Measurements from ENCODE around the gene RPTOR.
A peak's percentile ranks its signal among the peaks of the same experiment; 100 is the strongest.

Gene RPTOR

DNA sequence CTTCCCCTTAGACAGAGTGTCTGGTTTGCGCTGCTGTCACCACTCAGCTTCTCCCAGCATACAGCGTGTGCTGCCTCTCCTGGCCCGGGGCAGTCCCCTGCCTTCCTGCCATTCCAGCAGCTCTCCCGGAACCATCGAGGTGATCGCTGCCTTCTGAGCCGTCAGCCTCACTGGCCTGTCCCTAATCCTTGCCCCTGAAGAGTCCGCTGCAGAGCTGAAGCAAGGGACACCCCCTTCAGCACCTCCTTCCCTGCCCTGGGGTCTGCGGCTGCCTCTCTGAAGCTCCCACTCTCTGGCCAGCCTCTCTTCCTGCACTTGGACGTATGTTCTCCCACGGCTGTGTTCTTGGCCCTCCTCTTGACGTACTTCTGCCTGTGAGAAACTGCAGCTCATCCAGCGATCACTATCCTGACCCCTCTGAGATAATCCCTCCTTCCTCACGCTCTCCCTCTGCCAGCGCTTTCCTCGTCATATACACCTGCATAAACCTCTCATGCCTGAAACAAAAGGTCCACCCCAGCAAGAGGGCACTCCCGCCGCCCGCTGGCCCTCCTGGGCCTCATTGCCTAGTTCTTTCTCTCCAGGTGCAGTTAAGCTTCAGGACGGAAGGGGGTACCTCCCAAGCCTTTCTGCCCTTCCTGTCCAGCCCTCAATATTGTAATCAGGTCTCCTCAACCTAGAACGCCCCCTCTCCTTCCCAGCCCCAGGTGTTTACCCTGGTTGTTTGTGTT, 226.4 kb downstream of the RPTOR start:
- Mint-ChIP-seq H3K27ac (peak overlapping the region; percentile 4), H3K4me3 (peak overlapping the region; percentile 44), H3K4me1 (peaks cover 54% of the 10 kb centered on the region), H3K9me3 (no peaks in the 10 kb centered on the region), H3K36me3 (ENCODE audit: low read depth) (peaks cover 22% of the 10 kb centered on the region), H3K27me3 (no peaks in the 10 kb centered on the region)
- ATAC-seq (no peak), DNase-seq (no peak)

DNA sequence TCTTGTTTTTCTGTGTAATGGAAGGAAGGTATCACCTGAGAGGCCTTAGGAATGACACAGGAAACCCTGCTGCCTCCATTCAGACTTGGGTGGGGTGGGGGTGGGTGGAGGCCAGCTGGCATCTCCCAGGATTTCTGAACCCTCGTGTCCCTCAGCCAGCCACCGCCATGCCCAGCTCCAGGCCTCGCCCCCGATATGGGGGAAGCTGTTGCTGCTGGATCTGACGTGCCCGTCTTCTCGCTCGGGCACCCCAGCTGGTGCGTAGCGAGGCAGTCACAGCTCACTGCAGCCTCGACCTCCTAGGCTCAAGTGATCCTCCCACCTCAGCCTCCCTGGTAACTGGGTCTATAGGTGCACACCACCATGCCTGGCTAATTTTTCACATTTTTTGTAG, 227.0 kb downstream of the RPTOR start:
- peaks cover 25% of the 10 kb centered on the region for H3K36me3 Mint-ChIP-seq (ENCODE audit: low read depth)
- ATAC-seq (no peak), DNase-seq (no peak)
- H3K27ac Mint-ChIP-seq, result no peak overlapping the region
- peaks cover 49% of the 10 kb centered on the region for H3K4me1 Mint-ChIP-seq
- no peaks in the 10 kb centered on the region for H3K27me3 Mint-ChIP-seq
- H3K4me3 Mint-ChIP-seq, result no peak overlapping the region
- no peaks in the 10 kb centered on the region for H3K9me3 Mint-ChIP-seq

DNA sequence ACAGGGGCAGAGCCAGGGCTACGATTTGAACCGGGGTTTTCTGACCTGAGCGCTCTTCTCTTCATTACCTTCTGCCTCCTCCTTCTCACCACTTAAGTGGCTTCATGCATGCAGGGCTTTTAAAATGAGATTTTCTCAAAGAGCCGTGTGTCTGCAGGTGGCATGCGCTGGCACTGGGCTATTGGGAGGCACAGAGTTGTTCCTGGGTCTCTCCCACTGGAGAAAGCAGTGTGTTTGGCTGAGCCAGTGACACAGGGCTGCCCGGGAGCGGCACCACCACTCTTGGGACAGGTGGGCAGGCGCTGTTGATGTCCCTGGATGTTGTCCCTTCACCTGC, 228.2 kb downstream of the RPTOR start:
- Mint-ChIP-seq H3K27ac (peak overlapping the region; percentile 90), H3K9me3 (no peaks in the 10 kb centered on the region), H3K4me1 (peaks cover 59% of the 10 kb centered on the region), H3K4me3 (no peak overlapping the region), H3K27me3 (no peaks in the 10 kb centered on the region), H3K36me3 (ENCODE audit: low read depth) (peaks cover 38% of the 10 kb centered on the region)
- ATAC-seq, result no peak
- DNase-seq, result no peak

DNA sequence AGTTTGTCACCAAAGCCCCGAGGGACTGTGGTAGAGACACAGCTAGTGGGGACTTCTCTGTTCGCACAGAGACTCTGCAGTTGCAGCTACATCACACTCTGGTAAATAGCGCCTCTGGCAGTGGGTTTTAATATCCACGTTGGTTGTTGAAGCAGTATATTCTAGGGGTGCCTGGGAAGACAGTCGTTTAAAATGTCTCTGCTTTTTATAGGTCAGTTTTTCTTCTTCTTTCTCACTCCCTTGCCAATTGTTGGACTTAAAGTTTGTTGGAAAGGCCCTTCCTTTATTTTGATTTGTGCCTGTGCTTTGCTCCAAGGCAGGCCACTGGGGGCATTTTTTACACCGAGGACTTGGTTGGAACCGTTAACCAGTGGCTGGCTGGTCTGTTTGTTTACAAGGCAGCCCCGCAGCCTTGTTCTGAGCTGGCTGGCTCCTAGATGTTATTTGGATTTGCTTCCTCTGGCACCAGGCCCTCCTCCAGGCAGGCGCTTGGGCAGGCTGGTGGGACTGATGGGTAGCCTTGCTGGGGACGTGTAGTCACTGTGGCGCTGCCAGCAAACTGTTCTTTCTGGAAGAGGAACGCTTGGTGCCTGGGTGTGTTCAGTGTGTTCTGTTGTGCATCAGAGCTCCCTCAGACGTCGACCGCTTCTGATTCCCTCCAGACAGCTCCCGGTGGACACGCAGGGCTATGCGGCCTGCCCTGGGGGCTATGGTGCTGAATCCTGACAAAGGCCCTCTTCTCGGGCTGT, 228.8 kb downstream of the RPTOR start:
- Mint-ChIP-seq H3K27ac (peak overlapping the region; percentile 90), H3K36me3 (ENCODE audit: low read depth) (peaks cover 43% of the 10 kb centered on the region), H3K4me1 (peaks cover 64% of the 10 kb centered on the region), H3K9me3 (no peaks in the 10 kb centered on the region), H3K4me3 (no peak overlapping the region), H3K27me3 (no peaks in the 10 kb centered on the region)
- DNase-seq (no peak), ATAC-seq (peak; percentile 27)

DNA sequence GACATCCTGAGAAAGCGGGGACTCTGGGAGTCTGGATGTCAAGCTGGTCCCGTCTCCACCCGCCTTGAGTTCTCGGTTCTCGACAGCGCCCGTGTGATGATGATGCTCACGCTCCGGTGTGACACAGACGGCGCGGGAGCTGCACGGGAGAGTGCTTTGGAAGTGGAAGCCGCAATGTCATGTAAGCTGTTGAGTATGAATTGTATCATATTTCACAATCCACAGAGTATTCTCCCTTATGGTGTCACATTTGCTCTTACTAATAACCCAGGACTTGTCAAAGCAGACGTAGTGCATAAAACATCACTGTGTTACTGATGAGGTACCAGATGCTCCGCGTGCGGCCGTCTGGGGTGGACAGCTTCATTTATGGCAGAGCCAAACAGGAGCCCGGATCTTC, 229.5 kb downstream of the RPTOR start:
- Mint-ChIP-seq H3K9me3 (no peaks in the 10 kb centered on the region), H3K4me3 (peak overlapping the region; percentile 69), H3K27me3 (no peaks in the 10 kb centered on the region), H3K4me1 (peaks cover 72% of the 10 kb centered on the region), H3K27ac (peak overlapping the region; percentile 90), H3K36me3 (ENCODE audit: low read depth) (peaks cover 46% of the 10 kb centered on the region)
- ATAC-seq, result no peak
- DNase-seq, result no peak

DNA sequence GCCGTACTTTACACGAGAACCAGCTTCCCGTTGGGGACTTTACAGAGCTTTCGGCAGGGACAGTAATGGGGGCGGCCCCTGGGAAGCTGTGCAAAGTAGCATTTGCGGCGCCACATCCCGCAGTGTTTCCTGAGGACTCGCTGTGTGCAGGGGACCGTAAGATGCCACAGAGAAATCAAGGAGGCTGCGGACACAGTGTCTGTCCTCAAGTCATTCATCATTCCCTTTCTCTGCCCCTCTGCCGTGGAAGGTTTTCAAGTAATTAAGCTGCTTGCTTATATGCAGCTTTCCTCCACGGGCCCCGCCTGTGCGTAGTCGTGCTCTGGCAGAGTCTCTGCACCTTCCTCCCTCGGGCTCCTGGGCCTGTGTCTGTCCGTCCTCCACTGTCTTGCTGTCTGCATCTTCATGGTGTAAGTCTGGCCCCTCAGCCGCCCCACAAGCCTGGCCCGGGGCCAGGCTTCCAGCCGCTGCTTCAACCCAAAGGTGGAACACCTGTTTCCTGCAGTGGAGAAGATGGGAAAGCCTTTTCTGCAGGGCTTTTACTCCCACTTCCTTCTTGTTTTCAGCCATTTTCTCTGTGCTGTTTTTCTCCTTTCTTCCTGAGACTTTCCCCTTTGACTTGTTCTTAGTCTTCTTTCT, 230.1 kb downstream of the RPTOR start:
- Mint-ChIP-seq H3K27me3 (no peaks in the 10 kb centered on the region), H3K4me1 (peaks cover 76% of the 10 kb centered on the region), H3K4me3 (peak overlapping the region; percentile 69), H3K9me3 (no peaks in the 10 kb centered on the region), H3K27ac (peak overlapping the region; percentile 90), H3K36me3 (ENCODE audit: low read depth) (peaks cover 49% of the 10 kb centered on the region)
- ATAC-seq (peak; percentile 67), DNase-seq (no peak)

DNA sequence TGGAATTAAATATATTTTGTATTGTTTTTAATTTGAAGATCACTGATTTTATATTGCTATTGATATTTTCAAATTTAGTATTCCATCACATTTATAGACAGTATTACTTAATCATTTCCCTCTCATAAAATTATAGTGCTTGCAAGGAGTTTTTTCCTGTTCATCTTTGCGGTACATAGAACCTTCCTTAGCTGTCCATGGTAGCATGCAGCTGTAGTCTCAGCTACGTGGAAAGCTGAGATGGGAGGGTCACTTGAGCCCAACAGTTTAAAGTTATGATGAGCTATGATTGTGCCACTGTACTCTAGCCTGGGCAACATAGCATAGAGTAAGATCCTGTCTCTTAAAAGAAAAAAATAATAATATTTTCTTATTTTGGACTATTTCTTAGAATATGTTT, 231.2 kb downstream of the RPTOR start:
- Mint-ChIP-seq H3K36me3 (ENCODE audit: low read depth) (peaks cover 44% of the 10 kb centered on the region), H3K27me3 (no peaks in the 10 kb centered on the region), H3K27ac (no peak overlapping the region), H3K4me3 (no peak overlapping the region), H3K4me1 (peaks cover 79% of the 10 kb centered on the region), H3K9me3 (no peaks in the 10 kb centered on the region)
- ATAC-seq (no peak), DNase-seq (no peak)

DNA sequence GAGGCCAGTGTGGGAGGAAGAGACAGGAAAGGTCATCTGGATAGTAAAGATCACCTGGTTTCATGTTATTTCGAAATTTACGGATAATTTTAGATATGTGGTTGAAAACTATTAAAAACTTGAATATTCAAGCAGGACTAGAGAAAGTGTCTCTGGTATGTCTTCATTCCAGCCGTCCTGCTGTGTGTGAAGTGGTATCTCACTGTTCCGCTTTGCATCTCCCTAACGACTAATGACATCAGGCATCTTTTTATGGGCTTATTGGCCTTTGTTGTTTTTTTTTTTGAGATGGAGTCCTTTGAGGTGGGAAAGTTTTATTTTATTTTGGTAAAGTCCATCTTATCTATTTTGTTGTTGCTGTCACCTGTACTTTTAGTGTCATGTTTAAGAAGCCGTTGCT, 232.6 kb downstream of the RPTOR start:
- DNase-seq, result no peak
- no peak for ATAC-seq
- Mint-ChIP-seq H3K4me1 (peaks cover 87% of the 10 kb centered on the region), H3K27me3 (no peaks in the 10 kb centered on the region), H3K9me3 (no peaks in the 10 kb centered on the region), H3K4me3 (no peak overlapping the region), H3K36me3 (ENCODE audit: low read depth) (peaks cover 40% of the 10 kb centered on the region), H3K27ac (peak overlapping the region; percentile 79)

DNA sequence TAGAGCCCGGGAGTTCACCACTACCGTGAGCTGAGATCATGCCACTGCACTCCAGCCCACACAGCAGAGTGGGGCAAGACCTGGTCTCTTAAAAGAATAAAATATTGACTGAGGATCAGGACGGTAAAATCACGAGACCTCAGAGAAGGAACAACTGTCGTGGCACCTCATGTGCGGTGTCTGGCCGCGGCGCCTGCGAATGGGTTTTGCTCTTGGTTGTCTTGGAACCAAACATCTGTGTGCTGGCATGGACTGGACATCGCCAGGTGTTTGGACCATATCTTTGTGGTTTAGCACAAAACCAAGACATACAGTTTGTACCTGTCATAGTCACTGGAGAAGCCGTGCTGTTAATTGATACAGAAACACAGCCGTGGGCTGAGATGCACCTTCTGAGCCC, 234.1 kb downstream of the RPTOR start:
- DNase-seq (no peak), ATAC-seq (no peak)
- H3K27me3 Mint-ChIP-seq, result no peaks in the 10 kb centered on the region
- H3K36me3 Mint-ChIP-seq (ENCODE audit: low read depth), result peaks cover 40% of the 10 kb centered on the region
- H3K27ac Mint-ChIP-seq, result peak overlapping the region; percentile 79
- no peaks in the 10 kb centered on the region for H3K9me3 Mint-ChIP-seq
- no peak overlapping the region for H3K4me3 Mint-ChIP-seq
- H3K4me1 Mint-ChIP-seq, result peaks cover 89% of the 10 kb centered on the region

DNA sequence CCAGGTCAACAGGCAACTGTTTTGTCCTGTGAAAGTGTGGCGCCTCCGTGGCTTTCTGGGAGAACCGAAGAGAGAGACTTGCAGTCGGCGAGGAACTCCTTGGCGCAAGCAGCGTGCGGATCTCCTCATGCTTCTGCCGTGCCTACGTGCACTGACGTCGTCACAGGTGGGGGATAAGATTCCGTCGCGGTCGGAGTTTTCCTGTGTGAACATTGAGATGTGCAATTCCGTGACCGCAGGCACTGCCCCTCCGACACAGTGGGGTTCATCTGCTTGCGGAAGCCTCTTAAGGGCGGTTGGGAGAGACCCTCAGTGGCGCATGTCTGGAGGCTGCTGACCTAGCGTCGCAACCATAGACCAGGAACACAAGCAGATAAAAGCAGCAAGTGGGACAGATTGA, 234.7 kb downstream of the RPTOR start:
- Mint-ChIP-seq H3K36me3 (ENCODE audit: low read depth) (peaks cover 39% of the 10 kb centered on the region), H3K27ac (peak overlapping the region; percentile 79), H3K4me1 (peaks cover 87% of the 10 kb centered on the region), H3K27me3 (no peaks in the 10 kb centered on the region), H3K9me3 (no peaks in the 10 kb centered on the region), H3K4me3 (no peak overlapping the region)
- ATAC-seq (no peak), DNase-seq (no peak)

DNA sequence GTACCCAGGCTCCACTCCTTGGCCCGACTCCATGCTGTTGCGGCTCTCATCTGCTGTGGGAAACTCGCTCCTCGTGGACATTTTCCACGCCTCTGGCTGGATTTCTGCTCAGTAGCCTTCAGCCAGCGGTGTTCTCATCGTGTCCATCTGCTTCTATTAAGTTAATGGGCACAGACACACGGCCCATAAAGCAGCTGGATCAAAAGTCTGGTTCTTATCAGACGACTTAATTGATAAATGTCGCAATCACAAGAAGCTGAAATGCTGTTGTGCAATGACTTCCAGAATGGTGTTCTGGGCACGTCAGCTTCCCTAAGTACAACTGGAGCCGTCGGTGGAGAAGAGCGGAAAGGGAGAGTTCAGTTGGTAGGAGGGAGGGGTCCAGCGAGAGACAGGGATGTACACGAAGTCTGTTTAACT, 235.3 kb downstream of the RPTOR start:
- Mint-ChIP-seq H3K9me3 (no peaks in the 10 kb centered on the region), H3K27me3 (no peaks in the 10 kb centered on the region), H3K36me3 (ENCODE audit: low read depth) (peaks cover 40% of the 10 kb centered on the region), H3K27ac (peak overlapping the region; percentile 92), H3K4me1 (peaks cover 86% of the 10 kb centered on the region), H3K4me3 (peak overlapping the region; percentile 72)
- ATAC-seq (no peak), DNase-seq (no peak)

DNA sequence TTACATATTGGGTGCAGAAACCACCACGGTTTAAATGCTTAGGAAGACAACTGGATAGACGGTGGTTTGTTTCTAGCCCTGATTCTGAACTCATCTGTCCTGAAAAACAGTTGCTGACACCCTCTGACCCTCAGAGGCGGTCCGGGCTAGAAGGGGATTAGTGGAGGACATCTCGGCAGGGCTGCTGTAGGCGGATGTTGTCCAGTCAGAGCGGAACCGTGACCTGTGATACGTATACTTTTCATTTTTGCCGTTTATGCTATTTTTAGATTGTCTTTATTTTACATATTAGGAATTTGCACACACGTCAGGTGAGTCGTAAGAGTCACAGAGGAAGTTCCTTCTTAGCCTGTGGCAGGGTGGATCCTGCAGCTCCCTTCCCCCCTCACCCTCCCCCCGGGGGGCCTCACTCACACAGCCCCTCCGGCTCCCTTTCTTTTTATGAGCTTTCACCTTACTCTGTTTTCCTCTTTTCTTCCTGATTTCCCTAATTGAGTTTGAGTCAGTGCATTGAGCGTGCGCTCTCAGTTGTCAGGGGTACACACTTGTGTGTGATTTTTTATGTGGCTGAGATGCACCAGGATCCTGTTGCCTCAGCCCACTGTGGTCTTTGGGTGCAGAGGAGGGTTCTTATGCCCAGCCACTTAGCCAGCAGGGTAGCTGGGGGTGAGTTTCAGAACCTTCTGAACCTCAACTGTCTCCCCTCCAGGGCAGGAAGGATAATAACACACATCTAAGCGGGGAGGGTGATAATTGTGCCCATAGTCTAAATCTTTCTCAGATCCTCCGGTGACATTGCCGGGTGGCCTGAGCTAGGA, 236.0 kb downstream of the RPTOR start:
- H3K4me1 Mint-ChIP-seq, result peaks cover 86% of the 10 kb centered on the region
- DNase-seq (peak; percentile 61), ATAC-seq (peak; percentile 82)
- H3K4me3 Mint-ChIP-seq, result peak overlapping the region; percentile 72
- peaks cover 36% of the 10 kb centered on the region for H3K36me3 Mint-ChIP-seq (ENCODE audit: low read depth)
- H3K9me3 Mint-ChIP-seq, result no peaks in the 10 kb centered on the region
- peak overlapping the region; percentile 92 for H3K27ac Mint-ChIP-seq
- no peaks in the 10 kb centered on the region for H3K27me3 Mint-ChIP-seq

DNA sequence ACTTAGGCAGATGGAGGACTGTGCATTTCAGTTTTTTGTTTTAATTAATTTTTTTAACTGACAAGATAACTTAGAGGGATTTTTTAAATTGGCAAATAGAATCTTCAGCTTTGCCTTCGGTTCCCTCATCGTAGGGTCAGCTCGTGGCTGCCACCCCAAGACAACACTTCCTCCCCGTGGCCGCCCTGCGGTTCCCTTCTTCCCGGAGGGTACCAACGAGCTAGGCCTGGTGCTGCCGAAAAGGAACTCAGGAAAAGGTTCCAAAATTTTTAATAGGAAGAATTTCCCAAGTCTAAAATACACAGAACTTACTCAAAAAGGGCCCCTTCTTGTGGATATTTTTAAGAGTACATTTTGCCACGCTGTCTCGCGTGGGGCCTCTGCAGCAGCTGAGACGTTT, 236.6 kb downstream of the RPTOR start:
- Mint-ChIP-seq H3K27ac (peak overlapping the region; percentile 92), H3K4me3 (peak overlapping the region; percentile 72), H3K27me3 (no peaks in the 10 kb centered on the region), H3K4me1 (peaks cover 91% of the 10 kb centered on the region), H3K36me3 (ENCODE audit: low read depth) (peaks cover 42% of the 10 kb centered on the region), H3K9me3 (no peaks in the 10 kb centered on the region)
- ATAC-seq (no peak), DNase-seq (no peak)

DNA sequence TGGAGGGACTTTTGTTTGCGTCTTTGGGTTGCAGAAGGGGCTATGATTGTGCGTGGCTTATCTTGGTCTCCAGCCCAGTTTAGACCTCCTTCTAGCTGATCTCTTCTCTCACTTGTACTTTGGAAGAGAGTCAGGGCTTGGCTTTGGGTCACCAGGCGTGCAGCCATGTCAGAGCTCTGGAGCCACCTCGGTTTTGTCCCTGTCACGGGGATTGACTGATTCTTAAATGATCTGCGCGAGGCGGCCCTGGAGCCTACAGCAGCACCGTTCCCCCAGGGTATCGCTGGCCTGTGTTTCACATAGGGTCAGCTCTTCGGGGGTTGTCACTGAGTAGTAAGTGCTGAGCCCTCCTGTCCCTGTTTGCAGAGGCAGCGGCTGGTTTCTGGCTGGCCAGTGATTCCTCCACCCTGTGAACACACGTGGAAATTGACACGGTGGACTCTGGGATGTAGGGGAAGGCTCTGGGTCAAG, 237.2 kb downstream of the RPTOR start:
- Mint-ChIP-seq H3K27ac (peak overlapping the region; percentile 92), H3K36me3 (ENCODE audit: low read depth) (peaks cover 40% of the 10 kb centered on the region), H3K9me3 (no peaks in the 10 kb centered on the region), H3K4me1 (peaks cover 94% of the 10 kb centered on the region), H3K27me3 (no peaks in the 10 kb centered on the region), H3K4me3 (peak overlapping the region; percentile 72)
- no peak for ATAC-seq
- DNase-seq, result no peak
